GM18502 (cell line): Measurements from ENCODE around the gene KRTAP12-2.
"Not testable (repeated sequence)": the region's sequence is repeated elsewhere in the genome, so short reads cannot be mapped to it uniquely, and the experiment has no call there.

ENCODE experiments used
- ATAC-seq: cut with Tn5 transposase; IDR thresholded peaks from one replicate; pipeline ENCODE4 v1.9.1; 2021; ENCODE audit warnings: mild to moderate bottlenecking; ENCODE audit not compliant: unreplicated experiment, poor library complexity

KRTAP12-2 gene

DNA sequence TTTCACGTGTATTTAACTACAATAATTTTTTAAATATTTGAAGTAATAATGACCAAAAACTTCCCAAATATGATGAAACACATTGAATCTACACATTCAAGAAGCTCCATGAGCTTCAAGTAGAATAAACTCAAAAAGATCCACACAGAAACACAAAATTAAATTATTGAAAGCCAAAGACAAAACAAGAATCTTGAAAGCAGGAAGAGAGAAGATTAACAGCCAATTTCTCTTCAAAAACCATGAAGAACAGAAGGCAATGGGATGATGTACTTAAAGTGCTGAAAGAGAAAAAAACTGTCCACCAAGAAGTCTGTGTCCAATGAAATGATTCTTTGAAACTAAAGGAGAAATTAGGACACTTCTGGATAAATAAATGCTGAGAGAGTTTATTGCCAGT lies 34.7 kb downstream of the KRTAP12-2 start:
- ATAC-seq: no peak

DNA sequence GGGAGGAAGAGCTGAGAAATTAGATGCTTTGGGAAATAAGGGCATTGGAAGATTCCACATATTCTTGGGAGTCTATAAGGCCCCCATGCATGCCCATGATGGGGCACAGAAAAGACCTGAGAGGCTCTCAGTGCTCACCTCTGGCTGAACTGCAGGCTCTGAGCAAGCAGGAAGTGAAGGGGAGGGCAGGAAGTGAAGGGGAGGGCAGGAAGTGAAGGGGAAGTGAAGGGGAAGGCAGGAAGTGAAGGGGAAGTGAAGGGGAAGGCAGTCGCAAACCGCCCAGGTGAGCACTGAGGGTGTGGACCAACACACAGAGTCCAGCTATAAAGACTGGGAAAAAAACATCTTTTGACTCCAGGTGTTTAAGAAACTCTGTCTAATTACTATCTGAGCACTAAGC lies 36.3 kb downstream of the KRTAP12-2 start:
- no peak for ATAC-seq

DNA sequence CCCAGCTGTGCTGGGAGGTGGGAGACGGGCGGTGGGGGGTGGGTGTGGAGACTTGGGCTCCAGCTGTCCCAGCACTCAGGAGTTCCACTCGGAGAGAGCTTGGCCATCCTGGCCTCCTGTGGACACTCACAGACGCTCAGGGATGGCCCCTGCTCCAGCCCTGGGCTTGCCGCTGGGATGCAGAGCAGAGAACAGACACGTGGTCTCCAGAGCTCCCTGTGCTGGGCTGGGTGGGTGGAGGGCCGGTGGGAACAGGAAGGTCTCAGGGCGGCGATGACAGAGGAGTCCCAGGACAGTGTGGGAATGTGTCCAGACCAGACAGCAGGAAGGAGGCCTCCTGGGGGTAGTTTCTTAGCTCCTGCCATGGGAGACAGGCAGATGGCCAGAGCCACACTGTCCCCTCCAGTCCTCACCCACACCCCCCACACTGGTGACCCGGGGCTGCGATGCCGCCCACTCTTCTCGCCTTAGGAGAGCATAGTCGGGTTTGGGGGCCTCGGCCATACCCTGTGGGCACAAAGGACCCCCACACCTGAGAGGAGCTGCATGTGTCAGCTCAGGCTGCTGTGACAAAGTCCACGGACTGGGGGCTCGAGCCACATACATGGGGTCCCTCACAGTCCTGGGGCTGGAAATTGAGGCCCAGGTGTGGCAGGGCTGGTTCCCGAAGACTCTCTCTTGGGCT lies 37.9 kb downstream of the KRTAP12-2 start:
- ATAC-seq: no peak

DNA sequence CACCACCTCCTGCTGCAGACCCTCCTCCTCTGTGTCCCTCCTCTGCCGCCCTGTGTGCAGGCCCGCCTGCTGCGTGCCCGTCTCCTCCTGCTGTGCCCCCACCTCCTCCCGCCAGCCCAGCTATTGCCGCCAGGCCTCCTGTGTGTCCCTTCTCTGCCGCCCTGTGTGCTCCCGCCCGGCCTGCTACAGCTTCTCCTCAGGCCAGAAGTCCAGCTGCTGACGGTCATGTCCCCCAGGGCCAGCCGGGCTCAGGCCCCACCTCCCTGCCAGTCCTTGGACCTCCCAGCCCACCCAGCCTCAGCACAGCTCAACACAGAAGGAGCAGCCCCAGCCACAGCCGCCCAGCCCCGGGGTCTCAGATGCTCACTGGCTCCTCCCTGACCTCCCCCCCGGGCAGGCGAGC lies 38.9 kb downstream of the KRTAP12-2 start:
- not testable (repeated sequence) for ATAC-seq

DNA sequence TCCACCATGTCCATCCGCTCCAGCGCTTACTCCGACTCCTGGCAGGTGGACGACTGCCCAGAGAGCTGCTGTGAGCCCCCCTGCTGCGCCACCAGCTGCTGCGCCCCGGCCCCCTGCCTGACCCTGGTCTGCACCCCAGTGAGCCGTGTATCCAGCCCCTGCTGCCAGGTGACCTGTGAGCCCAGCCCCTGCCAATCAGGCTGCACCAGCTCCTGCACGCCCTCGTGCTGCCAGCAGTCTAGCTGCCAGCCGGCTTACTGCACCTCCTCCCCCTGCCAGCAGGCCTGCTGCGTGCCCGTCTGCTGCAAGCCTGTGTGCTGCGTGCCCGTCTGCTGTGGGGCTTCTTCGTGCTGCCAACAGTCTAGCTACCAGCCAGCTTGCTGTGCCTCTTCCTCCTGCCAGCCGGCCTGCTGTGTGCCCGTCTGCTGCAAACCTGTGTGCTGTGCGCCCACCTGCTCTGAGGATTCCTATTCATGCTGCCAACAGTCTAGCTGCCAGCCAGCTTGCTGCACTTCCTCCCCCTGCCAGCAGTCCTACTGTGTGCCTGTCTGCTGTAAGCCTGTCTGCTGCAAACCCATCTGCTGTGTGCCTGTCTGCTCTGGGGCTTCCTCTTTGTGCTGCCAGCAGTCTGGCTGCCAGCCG lies 39.4 kb downstream of the KRTAP12-2 start:
- not testable (repeated sequence) for ATAC-seq

DNA sequence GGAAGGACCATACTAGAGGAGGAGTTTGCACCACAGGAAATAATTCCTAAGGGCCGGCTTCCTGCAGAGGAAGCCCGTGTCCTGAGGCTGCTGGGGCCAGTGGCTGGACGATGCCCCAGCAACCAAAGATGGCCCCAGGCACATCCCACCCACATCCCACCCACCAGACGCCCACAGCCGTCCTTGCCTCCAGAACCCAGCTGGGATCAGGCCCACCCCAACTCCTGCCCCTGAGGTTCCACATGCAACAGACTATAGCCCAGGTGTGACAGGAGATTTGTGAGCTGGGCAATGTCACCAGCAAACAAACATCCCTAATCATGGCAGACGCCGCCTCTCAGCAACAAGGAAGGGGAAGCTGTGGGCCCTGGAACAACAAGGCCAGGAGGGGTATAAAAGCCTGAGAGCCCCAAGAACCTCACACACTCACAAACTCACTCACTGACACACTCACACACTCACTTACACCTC lies 40.0 kb downstream of the KRTAP12-2 start, which contains the start of gene KRTAP10-9:
Gene KRTAP10-9 (plus strand): TSS at position 421 of the 471 bp plus-strand sequence. CDS start 79 bp downstream, outside the sequence.
- ATAC-seq: no peak

DNA sequence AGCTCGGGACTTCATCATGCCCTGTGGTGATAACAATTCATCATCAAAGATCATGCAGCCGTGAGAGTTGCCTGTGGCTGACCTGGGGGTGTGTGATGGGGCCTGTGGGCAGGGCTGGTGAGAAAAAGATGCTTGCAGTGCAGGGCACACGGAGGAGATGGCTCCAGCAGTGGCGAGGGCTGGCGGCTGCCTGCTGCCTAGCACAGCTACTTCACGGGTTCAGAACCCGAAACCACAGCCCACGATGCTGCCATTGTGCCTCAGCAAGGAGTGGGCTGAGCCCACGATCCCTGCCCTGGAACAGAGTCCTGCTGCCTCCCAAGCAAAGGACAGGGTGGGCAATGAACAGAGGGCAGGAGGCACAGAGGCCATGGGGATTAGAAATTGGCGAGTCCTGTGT lies 40.5 kb downstream of the KRTAP12-2 start:
- no peak for ATAC-seq

DNA sequence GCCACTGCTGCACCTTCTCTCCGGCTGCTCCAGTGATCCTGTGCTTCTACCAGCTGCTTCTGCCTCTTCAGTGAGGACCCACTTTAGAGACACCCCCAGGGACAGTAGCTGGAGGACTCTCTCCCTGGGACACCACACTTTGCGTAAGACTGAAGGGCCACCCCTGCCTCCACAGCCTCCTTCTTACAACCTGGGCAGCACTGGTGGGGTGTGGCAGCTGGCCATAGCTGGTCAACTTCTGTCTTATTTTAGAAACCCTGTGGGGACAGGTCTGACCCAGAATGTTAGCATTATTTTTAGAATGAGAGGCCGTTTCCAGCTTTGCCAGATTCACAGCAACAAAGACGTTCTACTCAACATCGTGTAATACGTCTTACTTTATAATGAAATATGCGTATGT lies 41.0 kb downstream of the KRTAP12-2 start:
- ATAC-seq: no peak

DNA sequence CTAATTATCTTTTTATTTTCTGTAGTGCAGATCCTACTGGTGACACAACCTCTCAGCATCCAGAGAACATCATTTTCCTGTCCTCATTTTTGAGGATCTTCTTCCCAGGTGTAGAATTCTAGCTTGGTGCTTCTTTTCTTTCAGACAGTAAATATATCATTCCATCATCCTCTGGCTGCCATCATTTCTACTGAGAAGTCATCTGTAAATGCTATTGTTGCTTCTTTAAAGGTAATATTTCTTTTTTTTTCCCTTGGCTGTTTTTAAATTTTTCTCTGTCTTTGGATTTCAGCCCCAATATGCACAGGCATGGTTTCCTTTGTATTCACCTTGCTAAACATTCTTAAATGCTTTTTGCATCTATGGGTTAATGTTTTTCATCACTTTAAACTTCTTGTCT lies 43.2 kb downstream of the KRTAP12-2 start:
- no peak for ATAC-seq

DNA sequence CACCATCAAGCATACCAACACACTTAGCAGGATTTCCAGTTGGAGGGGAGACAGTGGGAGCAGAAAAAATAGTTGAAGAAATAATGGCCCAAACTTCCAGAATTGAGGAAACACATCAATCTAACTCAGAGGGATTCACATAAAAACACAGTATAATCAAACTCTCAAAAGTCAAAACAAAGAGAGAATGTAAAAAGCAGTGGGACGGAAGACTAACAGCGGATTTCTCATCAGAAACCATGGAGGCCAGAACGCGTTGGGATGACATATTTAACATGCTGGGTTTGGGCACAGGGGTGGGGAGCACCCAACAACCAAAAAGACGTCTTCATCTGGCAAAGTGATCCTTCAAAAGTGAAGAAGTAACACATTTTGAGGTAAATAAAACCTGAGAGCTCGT lies 46.8 kb downstream of the KRTAP12-2 start:
- no peak for ATAC-seq

DNA sequence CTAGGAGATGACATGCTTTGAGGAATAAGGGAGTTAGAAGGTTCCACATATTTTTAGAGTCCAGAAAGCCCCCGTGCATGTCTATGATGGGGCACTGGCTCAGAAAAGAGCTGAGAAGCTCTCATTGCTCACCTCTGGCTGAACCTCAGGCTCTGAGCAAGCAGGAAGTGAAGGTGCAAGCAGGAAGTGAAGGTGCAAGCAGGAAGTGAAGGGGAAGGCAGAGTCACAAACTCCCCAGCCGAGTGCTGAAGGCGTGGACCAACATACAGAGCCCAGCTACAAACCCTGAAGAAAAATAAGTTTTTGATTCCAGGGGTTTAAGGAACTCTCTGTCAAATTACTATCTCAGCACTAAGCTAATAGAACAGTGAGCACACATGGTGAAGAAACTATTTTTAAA lies 47.8 kb downstream of the KRTAP12-2 start:
- no peak for ATAC-seq

DNA sequence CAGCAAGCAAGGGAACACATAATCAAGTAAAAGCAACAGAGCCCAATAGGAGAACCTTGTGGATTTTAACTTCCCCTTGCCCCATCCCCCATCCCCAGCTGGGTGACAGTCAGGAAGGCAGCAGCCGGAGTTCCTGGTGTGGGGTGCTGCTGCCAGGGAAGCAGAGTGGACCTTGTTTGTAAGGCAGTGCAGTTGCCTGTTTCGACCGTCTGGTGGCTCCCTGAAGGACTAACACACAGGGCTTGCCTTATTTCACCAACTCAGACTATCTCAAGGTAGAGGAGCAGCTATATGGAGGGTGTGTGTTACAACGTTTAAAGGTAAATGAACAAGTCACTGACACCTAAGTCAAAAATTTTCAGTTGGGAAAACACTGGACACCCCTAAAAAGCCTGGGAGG lies 48.2 kb downstream of the KRTAP12-2 start:
- no peak for ATAC-seq

DNA sequence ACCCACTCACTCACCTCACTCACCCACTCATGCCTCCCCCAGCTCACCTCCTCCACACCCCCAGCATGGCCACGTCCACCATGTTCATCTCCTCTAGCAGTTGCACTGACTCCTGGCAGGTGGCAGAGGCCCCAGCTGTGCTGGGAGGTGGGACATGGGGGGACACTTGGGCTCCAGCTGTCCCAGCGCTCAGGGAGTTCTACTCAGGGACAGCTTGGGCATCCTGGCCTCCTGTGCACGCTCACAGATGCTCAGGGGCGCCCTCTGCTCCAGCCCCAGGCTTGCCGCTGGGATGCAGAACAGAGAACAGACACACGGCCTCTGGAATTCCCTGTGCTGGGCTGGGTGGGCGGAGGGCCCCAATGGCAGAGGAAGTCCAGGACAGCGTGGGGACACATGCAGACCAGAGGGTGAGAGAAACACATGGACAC lies 49.6 kb downstream of the KRTAP12-2 start:
- ATAC-seq: no peak

DNA sequence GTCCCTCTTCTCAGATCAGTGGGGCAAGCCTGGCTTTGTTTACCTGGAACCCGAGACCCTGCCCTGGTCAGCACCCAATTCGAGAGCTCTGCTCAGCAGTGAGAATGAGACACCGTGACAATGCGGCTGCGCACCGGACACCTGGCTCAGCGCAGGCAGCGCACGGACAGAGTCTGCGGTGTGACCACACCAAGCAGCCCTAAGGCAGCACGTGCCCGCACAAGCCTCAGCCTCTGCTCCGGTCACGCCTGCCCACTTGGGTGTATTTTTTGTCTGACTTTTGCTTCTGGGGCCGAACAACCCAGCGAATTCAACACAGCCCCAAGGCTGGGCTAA lies 50.2 kb downstream of the KRTAP12-2 start:
- no peak for ATAC-seq
